CD4-positive, alpha-beta T cell treated with Interleukin-15 for 4 hours (primary cell): Measurements from ENCODE around the gene VASN.

Source experiments
- DNase-seq: peaks from one replicate; pipeline ENCODE4 v3.0.0-alpha.2; 2020; ENCODE audit warnings: low spot score

VASN gene

GRCh38 chr16:4403133-4403949, 31.7 kb downstream of the VASN start:
- DNase-seq = no peak

GRCh38 chr16:4404247-4404966, 32.8 kb downstream of the VASN start:
- DNase-seq = no peak

- no peak for DNase-seq
These were observed 33.5 kb downstream of the VASN start for GRCh38 chr16:4404967-4405696.

GRCh38 chr16:4407543-4408322, 36.1 kb downstream of the VASN start:
- DNase-seq = no peak

GRCh38 chr16:4408323-4408690, 36.7 kb downstream of the VASN start:
- no peak for DNase-seq

- DNase-seq = no peak
These were observed 37.7 kb downstream of the VASN start for GRCh38 chr16:4409081-4409932.

- no peak for DNase-seq
These were observed 38.9 kb downstream of the VASN start for GRCh38 chr16:4410335-4411075.

- DNase-seq = no peak
These were observed 40.0 kb downstream of the VASN start for GRCh38 chr16:4411684-4412083.

- no peak for DNase-seq
These were observed 40.5 kb downstream of the VASN start for GRCh38 chr16:4412159-4412558.

GRCh38 chr16:4412854-4413253, 41.2 kb downstream of the VASN start:
- no peak for DNase-seq

- peak; percentile 93 for DNase-seq
These were observed 42.7 kb downstream of the VASN start for GRCh38 chr16:4414187-4414917.

GRCh38 chr16:4415538-4416199, 44.0 kb downstream of the VASN start:
- peak; percentile 69 for DNase-seq

- DNase-seq = peak; percentile 99
These were observed 44.8 kb downstream of the VASN start, which contains the start of gene CORO7 for GRCh38 chr16:4416200-4417032. TSS of gene CORO7 (minus strand) at chr16:4416596. CDS start at chr16:4416518, 78 bp downstream.

- DNase-seq = no peak
These were observed 47.8 kb downstream of the VASN start for GRCh38 chr16:4419402-4419959.

GRCh38 chr16:4420505-4421105, 49.0 kb downstream of the VASN start:
- DNase-seq = no peak

GRCh38 chr16:4425378-4426020, 53.9 kb downstream of the VASN start, which contains the start of gene DNAJA3:
TSS of gene DNAJA3 (plus strand) at chr16:4425868. CDS start at chr16:4425882, 14 bp downstream.
- peak; percentile 90 for DNase-seq
